Ovary (tissue), 3 donors: Measurements from ENCODE around the gene MOXD1.

ENCODE experiments used
- CTCF ChIP-seq, 3 donors: fragments of 450-650 bp in 2 of 3; fragments of 200-600 bp in 1 of 3; IDR thresholded peaks; one replicate each; pipeline versions ENCODE4 v1.5.1 to v1.8.0; 2016 to 2022; ENCODE audit warnings: antibody characterized with exemption in 3 of 3, mild to moderate bottlenecking in 1 of 3
- EP300 ChIP-seq: sonication (generic); formaldehyde crosslinking; IDR thresholded peaks from one replicate; pipeline ENCODE4 v1.6.1; 2017; ENCODE audit warnings: antibody characterized with exemption
- POLR2A ChIP-seq: fragments of 450-650 bp; IDR thresholded peaks from one replicate; pipeline ENCODE4 v1.6.1; 2017; ENCODE audit warnings: antibody characterized with exemption, mild to moderate bottlenecking, moderate library complexity
- donor health status: DM: no; HTN: no; CAD: no.

GRCh38 chr6:132369526-132369925 is 31.7 kb downstream of the MOXD1 start:
- no peak for TF ChIP-seq POLR2A
- TF ChIP-seq CTCF (IDR thresholded peaks at IDR 0.05): no peak
- no peak for TF ChIP-seq EP300
